Measurements from ENCODE around the gene SNX15.

DNA sequence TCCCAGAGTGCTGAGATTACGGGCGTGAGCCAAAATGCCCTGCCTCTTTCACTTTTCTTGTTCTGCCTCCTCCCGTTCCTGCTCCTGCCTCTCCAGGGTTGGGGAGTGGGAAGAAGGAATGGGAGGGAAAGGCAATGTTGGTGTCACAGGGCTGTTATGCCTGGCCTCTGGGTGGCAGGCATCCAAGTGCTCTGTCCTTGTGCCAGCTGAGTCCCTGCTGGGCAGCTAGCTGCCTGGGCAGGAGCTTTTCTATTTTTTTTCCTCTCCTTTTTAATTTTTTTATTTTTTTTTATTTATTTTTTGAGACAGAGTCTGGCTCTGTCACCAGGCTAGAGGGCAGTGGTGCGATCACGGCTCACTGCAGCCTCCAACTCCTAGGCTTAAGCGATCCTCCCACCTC, 9.7 kb downstream of the SNX15 start:
- TF ChIP-seq, protein P1, sequence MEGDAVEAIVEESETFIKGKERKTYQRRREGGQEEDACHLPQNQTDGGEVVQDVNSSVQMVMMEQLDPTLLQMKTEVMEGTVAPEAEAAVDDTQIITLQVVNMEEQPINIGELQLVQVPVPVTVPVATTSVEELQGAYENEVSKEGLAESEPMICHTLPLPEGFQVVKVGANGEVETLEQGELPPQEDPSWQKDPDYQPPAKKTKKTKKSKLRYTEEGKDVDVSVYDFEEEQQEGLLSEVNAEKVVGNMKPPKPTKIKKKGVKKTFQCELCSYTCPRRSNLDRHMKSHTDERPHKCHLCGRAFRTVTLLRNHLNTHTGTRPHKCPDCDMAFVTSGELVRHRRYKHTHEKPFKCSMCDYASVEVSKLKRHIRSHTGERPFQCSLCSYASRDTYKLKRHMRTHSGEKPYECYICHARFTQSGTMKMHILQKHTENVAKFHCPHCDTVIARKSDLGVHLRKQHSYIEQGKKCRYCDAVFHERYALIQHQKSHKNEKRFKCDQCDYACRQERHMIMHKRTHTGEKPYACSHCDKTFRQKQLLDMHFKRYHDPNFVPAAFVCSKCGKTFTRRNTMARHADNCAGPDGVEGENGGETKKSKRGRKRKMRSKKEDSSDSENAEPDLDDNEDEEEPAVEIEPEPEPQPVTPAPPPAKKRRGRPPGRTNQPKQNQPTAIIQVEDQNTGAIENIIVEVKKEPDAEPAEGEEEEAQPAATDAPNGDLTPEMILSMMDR (IDR thresholded peaks at IDR 0.05): no peak
- TF ChIP-seq POLR2A (IDR thresholded peaks at IDR 0.05): no peak

Measured in testis (tissue), 2 donors.